AG10803 (cell line): ENCODE results near the gene ACAP3.

ENCODE experiments used
- DNase-seq: peaks from one replicate; pipeline ENCODE4 v3.0.0; 2010; ENCODE audit warnings: low read depth
- H3K4me3 ChIP-seq: 2 replicates; pipeline ENCODE4 v1.5.1; 2011; ENCODE audit warnings: mild to moderate bottlenecking, low read length, control low read depth
- TF ChIP-seq, protein P1 (sequence below): conservative IDR thresholded peaks from 2 replicates; pipeline ENCODE4 v1.5.1; 2011; ENCODE audit warnings: mild to moderate bottlenecking, low read length, control low read depth, inconsistent platforms

Gene ACAP3

DNA sequence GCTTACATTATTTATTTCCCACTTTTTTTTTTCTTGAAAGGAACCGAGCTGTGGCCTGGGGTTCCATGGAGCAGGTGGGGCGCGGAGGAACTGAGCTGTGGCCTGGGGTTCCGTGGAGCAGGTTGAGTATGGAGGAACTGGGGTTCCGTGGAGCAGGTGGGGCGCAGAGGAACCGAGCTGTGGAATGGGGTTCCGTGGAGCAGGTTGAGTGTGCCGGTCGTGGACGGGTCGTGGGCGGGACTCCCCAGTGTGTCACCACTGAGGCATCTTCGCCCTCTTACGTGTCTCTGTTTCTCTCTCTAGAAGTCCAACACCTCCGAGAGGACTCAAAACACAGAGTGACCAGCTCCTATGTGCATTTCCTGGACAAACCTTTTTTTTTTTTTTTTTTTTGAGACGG lies 28.7 kb downstream of the ACAP3 start:
- no peak for DNase-seq
- H3K4me3 ChIP-seq = no peak overlapping the region
- TF ChIP-seq, protein P1, sequence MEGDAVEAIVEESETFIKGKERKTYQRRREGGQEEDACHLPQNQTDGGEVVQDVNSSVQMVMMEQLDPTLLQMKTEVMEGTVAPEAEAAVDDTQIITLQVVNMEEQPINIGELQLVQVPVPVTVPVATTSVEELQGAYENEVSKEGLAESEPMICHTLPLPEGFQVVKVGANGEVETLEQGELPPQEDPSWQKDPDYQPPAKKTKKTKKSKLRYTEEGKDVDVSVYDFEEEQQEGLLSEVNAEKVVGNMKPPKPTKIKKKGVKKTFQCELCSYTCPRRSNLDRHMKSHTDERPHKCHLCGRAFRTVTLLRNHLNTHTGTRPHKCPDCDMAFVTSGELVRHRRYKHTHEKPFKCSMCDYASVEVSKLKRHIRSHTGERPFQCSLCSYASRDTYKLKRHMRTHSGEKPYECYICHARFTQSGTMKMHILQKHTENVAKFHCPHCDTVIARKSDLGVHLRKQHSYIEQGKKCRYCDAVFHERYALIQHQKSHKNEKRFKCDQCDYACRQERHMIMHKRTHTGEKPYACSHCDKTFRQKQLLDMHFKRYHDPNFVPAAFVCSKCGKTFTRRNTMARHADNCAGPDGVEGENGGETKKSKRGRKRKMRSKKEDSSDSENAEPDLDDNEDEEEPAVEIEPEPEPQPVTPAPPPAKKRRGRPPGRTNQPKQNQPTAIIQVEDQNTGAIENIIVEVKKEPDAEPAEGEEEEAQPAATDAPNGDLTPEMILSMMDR = no peak

DNA sequence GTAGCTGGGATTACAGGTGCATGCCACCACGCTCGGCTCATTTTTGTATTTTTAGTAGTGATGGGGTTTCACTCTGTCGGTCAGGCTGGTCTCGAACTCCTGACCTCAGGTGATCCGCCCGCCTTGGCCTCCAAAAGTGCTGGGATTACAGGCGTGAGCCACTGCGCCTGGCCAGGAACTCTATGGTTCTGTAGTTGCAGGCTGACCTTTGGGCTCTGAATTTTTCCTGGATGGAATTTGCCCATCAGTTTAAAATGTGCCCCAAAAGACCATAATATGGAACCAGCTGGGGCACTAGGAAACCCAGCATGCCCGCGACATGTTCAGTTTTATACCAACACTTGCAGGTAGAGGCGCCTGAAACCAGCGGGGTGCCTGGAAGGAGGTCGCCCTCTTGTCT lies 29.1 kb downstream of the ACAP3 start:
- H3K4me3 ChIP-seq = no peak overlapping the region
- TF ChIP-seq, protein P1 = no peak
- no peak for DNase-seq

DNA sequence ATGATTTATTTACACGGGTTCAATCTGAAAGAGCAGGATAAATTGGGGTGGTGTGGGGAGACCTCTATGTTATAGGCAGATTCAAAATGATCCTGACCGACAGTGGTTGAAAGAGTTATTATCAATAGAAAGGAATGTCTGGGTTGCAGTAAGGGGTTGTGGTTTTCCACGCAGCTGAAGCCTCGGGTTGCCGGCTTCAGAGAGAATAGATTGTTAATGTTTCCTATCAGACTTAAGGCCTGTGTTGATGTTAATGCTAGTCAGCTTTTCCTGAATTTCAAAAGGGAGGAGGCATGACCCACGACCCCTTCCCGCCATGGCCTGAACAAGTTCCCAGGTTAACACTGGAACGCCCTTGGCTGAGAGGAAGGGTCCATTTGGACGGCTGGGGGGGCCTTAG lies 31.9 kb downstream of the ACAP3 start:
- no peak overlapping the region for H3K4me3 ChIP-seq
- DNase-seq = no peak
- TF ChIP-seq, protein P1 = no peak

DNA sequence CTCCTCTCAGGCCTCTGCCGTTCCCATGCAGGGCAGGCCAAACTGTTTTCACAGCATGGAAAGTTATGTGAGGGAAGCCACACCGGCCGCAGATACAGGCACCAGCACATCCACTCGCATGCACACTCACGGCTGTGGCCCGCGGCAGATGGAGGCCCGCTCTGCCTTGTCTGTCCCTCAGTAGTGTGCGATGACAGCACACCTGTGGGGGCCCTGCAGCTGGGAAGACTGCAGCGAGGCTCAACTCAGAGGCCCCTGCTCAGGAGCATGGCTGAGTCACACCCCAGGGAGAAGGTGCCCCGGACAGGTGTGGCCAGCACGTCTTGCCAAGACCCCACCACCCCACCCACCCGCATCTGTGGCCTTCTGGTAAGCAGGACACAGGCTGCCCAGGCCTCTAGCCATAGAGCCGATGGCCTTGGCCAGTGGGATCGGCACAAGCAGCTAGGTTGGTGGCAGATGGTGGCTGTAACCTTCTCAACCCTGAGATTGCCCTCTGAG lies 32.7 kb downstream of the ACAP3 start:
- peak overlapping the region; percentile 71 for H3K4me3 ChIP-seq
- TF ChIP-seq, protein P1 = no peak

DNA sequence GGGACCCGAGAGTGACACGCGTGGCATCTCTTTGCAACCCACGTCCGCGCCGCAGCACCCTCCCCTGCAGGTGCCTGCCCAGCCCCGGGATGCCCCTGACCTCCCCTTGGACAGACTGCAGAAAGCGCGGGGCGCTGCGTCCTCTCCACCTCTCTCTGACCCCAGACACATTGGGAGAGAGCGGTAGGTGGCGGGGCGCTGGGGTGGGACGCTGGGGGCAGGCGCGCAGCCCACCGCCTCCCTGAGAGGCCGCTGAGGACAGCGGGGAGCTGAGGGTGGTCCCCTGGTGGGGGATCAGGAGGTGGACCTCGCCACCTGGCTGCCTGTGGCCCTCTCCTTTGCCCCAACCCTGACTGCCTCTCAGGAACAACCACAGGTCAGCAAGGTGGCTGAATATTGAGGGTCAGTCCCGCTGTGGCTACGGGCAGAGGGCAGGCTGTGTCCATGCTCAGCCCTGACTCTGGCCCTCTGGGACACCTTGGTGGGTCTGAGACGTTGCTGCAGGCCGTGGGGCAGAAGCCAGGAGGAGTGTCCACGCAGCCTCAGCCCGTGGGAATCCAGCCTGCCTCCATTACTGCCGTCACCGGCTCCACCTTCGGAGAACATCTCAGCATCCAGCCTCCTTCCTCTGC lies 33.3 kb downstream of the ACAP3 start:
- H3K4me3 ChIP-seq = peak overlapping the region; percentile 71
- DNase-seq = no peak
- TF ChIP-seq, protein P1 = no peak

More for the DNA sequence above, 32.7 kb downstream of the ACAP3 start:
- DNase-seq = no peak

DNA sequence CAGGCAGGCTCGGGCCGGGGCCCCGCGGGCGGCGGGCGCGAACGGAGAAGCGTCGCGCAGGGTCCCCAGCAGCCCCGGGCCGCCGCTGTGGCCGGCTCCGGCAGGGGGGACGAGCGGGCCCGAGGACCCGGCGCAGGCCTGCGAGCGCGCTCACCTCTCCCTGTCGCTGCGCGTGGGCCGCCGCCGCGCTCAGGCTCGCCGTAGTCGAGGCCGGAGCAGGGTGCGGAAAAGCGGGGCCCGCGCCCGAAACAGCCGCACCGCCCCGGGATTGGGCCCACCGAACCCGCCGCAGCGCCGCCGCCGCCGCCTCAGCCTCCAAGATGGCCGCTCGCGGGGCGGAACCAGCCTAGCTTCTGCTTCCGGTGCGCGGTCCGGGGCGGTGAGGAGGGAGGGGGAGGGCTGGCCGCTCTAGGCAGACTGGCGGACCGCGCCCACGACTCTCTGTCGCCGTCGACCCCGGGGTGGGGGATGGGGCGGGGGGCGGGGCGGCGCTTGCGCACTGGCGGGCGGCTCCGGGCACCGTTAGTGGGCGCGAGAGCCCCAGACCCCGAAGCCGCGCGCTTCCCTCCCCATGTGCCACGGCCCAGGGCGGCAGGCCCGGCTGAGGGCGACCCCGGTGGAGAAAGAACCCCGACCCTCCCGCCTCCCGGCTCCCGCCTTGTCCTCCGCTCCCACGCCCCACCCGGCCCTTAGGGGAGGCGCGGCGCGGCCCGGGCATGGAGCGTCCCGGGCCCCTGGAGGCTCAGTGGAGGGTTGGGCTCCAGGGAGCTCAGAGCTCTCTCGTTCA lies 34.0 kb downstream of the ACAP3 start, which contains the start of gene UBE2J2:
Gene UBE2J2, minus strand, starts transcription at position 343 of the 787 bp plus-strand sequence. CDS start 5,862 bp downstream, outside the sequence.
- TF ChIP-seq, protein P1 = no peak
- peak; percentile 92 for DNase-seq
- peak within 1 kb of the TSS; percentile 88 for H3K4me3 ChIP-seq

DNA sequence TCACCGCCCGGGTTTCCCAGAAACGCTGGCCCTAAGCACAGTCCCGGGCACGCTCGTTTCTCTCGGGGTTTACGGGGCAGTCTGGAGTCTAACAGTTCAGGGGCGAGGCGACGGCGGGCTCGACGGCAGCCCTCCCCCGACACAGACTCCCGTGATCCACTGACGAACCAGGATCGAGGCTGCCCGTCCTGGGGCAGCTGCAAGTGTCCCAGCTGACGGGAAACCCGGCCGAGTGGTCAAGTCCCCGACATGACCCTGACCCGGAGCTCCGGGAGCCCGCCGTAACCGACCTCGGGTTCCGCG lies 34.6 kb downstream of the ACAP3 start:
- H3K4me3 ChIP-seq = peak overlapping the region; percentile 88
- TF ChIP-seq, protein P1 = no peak
- no peak for DNase-seq
